K562 (cell line): ENCODE data around the gene AGK. TPM values are rescaled to one million over a fixed set of nuclear protein-coding genes. Genes with fewer than 3 reads are reported as not detected.

Experiments
- DNMT1 ChIP-seq: fragments of 450-650 bp; IDR thresholded peaks from 2 replicates; pipeline ENCODE4 v1.6.1; 2016; ENCODE audit warnings: antibody characterized with exemption, mild to moderate bottlenecking
- E2F3 ChIP-seq: fragments of 250-450 bp; sonication (Bioruptor Pico); IDR thresholded peaks from 2 replicates; pipeline ENCODE4 v1.4.0; 2020; ENCODE audit warnings: mild to moderate bottlenecking
- ETS1 ChIP-seq: conservative IDR thresholded peaks from 2 replicates; pipeline ENCODE4 v1.6.1; 2011; ENCODE audit warnings: low read depth, mild to moderate bottlenecking, low read length; ENCODE audit not compliant: control insufficient read depth
- FOXA1 ChIP-seq: fragments of 450-650 bp; IDR thresholded peaks from 2 replicates; pipeline ENCODE4 v1.6.1; 2016; ENCODE audit warnings: mild to moderate bottlenecking, borderline replicate concordance
- HDAC3 ChIP-seq: fragments of 450-650 bp; IDR thresholded peaks from 2 replicates; pipeline ENCODE4 v1.6.1; 2018; ENCODE audit warnings: borderline replicate concordance, mild to moderate bottlenecking, moderate library complexity; ENCODE audit not compliant: partially characterized antibody
- HMG20A ChIP-seq: fragments of 450-650 bp; formaldehyde crosslinking; conservative IDR thresholded peaks from 2 replicates; pipeline ENCODE4 v1.4.0; 2020; ENCODE audit warnings: mild to moderate bottlenecking, mixed read lengths
- HMG20B ChIP-seq: fragments of 250-450 bp; sonication (Bioruptor Pico); IDR thresholded peaks from 2 replicates; pipeline ENCODE4 v1.5.0; 2021; ENCODE audit warnings: mild to moderate bottlenecking
- KDM4B ChIP-seq, 2 experiments: fragments of 450-650 bp in 1 of 2; sonication (generic) in 1 of 2; IDR thresholded peaks; 2 replicates each; pipeline ENCODE4 v1.6.1; 2016 to 2017; ENCODE audit warnings: borderline replicate concordance in 2 of 2, antibody characterized with exemption in 1 of 2, low read depth in 1 of 2, mild to moderate bottlenecking in 1 of 2
- KLF1 ChIP-seq: fragments of 450-650 bp; IDR thresholded peaks from 2 replicates; pipeline ENCODE4 v1.6.1; 2016; ENCODE audit warnings: missing genetic modification characterization, missing compliant biosample characterization
- KLF16 ChIP-seq: IDR thresholded peaks from 2 replicates; pipeline ENCODE4 v1.6.1; 2016; ENCODE audit warnings: antibody characterized with exemption
- MAFK ChIP-seq: IDR thresholded peaks from 2 replicates; pipeline ENCODE4 v1.6.1; 2011; ENCODE audit warnings: low read length, improper control_type of control experiment
- NFE2 ChIP-seq: IDR thresholded peaks from 2 replicates; pipeline ENCODE4 v1.6.1; 2014; ENCODE audit warnings: antibody characterized with exemption, low read depth
- RB1 ChIP-seq: fragments of 450-650 bp; IDR thresholded peaks from 2 replicates; pipeline ENCODE4 v1.6.1; 2017; ENCODE audit warnings: low read depth, mild to moderate bottlenecking
- RBFOX2 ChIP-seq: fragments of 200-400 bp; formaldehyde crosslinking; IDR thresholded peaks from 2 replicates; pipeline ENCODE4 v1.6.1; 2017; ENCODE audit warnings: low read depth, mild to moderate bottlenecking, low read length, moderate library complexity
- REST ChIP-seq, 2 experiments: fragments of 450-650 bp; formaldehyde crosslinking in 1 of 2; IDR thresholded peaks; 2 replicates each; pipeline versions ENCODE4 v1.4.0 to v1.6.1; 2014 to 2020; ENCODE audit warnings: mild to moderate bottlenecking in 2 of 2, borderline replicate concordance in 1 of 2, low read depth in 1 of 2
- SPI1 ChIP-seq: IDR thresholded peaks from 2 replicates; pipeline ENCODE4 v1.6.1; 2011; ENCODE audit warnings: low read depth, low read length, control low read depth, borderline replicate concordance
- XRCC4 ChIP-seq: IDR thresholded peaks from one replicate; pipeline ENCODE4 v1.6.1; 2011; ENCODE audit not compliant: insufficient read depth, insufficient read length; ENCODE audit errors: extremely low read depth
- ZC3H8 ChIP-seq: fragments of 450-650 bp; IDR thresholded peaks from 2 replicates; pipeline ENCODE4 v1.6.1; 2017
- ZFP1 ChIP-seq: fragments of 450-650 bp; formaldehyde crosslinking; IDR thresholded peaks from 2 replicates; pipeline ENCODE4 v1.4.0; 2020; ENCODE audit warnings: mild to moderate bottlenecking, mixed read lengths
- ZNF212 ChIP-seq: fragments of 450-650 bp; formaldehyde crosslinking; IDR thresholded peaks from 2 replicates; pipeline ENCODE4 v1.4.0; 2020; ENCODE audit warnings: mild to moderate bottlenecking
- ZNF830 ChIP-seq: fragments of 250-450 bp; sonication (Bioruptor Pico); IDR thresholded peaks from 2 replicates; pipeline ENCODE4 v1.5.0; 2021; ENCODE audit warnings: mild to moderate bottlenecking
- polyA plus RNA-seq, 8 experiments: library from polyadenylated mRNA; depleted of rRNA in 4 of 8; stranded (reverse) in 5 of 8; unstranded in 3 of 8; fragments of >200 nt; fragmentation: Nextera tagmentation in 2 of 8; fragmentation: Illumina TruSeq in 1 of 8; extraction: Ambion mirVana in 2 of 8; extraction: Trizol in 1 of 8; gene quantifications; 2 replicates each; pipeline versions ENCODE4 v1.2.1 to v1.2.3, GENCODE V29; 2011 to 2014; ENCODE audit warnings: inconsistent platforms in 1 of 8, missing spikeins in 1 of 8
- total RNA-seq, 7 experiments: library from RNA; depleted of rRNA in 6 of 7; stranded (reverse); fragments of >200 nt in 6 of 7; fragmentation: Illumina TruSeq in 2 of 7; extraction: Trizol in 2 of 7; gene quantifications; 2 replicates each; pipeline versions ENCODE4 v1.2.1 to v1.2.3, GENCODE V29; 2011 to 2021; ENCODE audit warnings: low replicate concordance in 1 of 7

The AGK gene
- total and polyA plus RNA-seq, 9 of the 15 experiments (the other 6 are each of a cell fraction or from before 2014, with no cell fraction given), result 50.7 to 128 (median 71.8) TPM

GRCh38 chr7:141533149-141533949 lies 17.9 kb upstream of the AGK start (continued):
- TF ChIP-seq HDAC3, result no peak
- TF ChIP-seq HMG20A, result no peak
- no peak for TF ChIP-seq KLF1 (tag)
- peak; percentile 77; the same call in 1 of the 2 replicates for TF ChIP-seq REST (IDR thresholded peaks at IDR 0.05; ENCODE audit: borderline replicate concordance)
- TF ChIP-seq REST (CRISPR knock-in tag; IDR thresholded peaks at IDR 0.05; ENCODE audit: low read depth), result no peak
- TF ChIP-seq ETS1, result no peak
- TF ChIP-seq FOXA1, result no peak
- TF ChIP-seq KDM4B (IDR thresholded peaks at IDR 0.05; ENCODE audit: borderline replicate concordance in 2 of 2, low read depth in 1 of 2), result no peak
- TF ChIP-seq RBFOX2, result no peak
- 0 out of 2 replicates have a peak, but pooled peaks have one; percentile 45 for TF ChIP-seq KLF16
- TF ChIP-seq RB1, result 0 out of 2 replicates have a peak, but pooled peaks have one; percentile 57
- no peak for TF ChIP-seq DNMT1
- no peak for TF ChIP-seq XRCC4
- 0 out of 2 replicates have a peak, but pooled peaks have one; percentile 2 for TF ChIP-seq MAFK
- TF ChIP-seq ZNF212 (CRISPR knock-in tag), result no peak
- no peak for TF ChIP-seq ZC3H8
- peak; percentile 57; the same call in 1 of the 2 replicates for TF ChIP-seq SPI1
- TF ChIP-seq ZFP1 (CRISPR knock-in tag), result no peak
- TF ChIP-seq ZNF830 (CRISPR knock-in tag), result 0 out of 2 replicates have a peak, but pooled peaks have one; percentile 36
- no peak for TF ChIP-seq E2F3 (CRISPR knock-in tag)
- TF ChIP-seq HMG20B (CRISPR knock-in tag), result no peak
- no peak for TF ChIP-seq NFE2
